Measurements from ENCODE around the gene GMDS. TPM values are rescaled to one million over a fixed set of nuclear protein-coding genes. Genes with fewer than 3 reads are reported as not detected.

The GMDS gene
- polyA plus RNA-seq, 1 donor (not counting 4 experiments of a cell fraction or from before 2014, with no cell fraction given) = 22.1 TPM

DNA sequence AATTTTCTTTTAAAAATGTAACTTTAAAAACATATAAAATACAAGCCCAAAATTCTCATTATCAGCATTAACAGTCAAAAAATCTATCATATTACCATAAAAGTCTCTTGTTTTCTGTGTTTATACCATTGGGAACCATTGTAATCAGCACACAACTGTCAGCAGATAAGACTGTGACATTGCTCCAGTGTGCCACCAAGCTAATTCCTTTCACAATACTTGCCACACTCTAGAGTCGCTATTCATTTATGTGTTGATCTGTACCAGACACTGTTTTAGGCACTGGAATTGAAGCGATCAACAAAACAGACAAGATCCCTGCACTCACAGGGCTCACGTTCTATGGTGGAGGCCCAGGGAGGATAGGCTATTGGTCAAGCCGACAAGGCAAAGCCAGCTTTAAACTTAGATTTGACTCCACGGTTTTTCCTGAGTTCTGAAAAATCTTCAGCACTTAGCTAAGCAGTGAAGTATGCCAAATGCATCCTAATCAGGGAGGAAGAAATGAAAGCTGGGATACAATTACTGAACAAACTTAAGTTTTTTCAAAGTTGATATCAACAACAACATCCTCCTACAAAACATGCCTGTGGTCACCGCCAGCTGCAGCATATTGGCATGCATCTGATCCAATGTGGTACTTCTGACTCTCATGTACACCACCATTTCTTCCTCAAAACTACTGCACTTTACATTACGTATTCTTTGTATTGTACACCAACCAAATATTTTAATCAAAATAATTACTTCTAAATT lies 60.5 kb downstream of the GMDS start:
- Histone ChIP-seq H3K9me1 (ENCODE audit: control insufficient read depth, extremely low read depth, insufficient read depth, low read length) (no peaks in the 10 kb centered on the region), H3K4me3 (ENCODE audit: control insufficient read depth in 2 of 3, extremely low read depth in 1 of 3, insufficient read depth in 2 of 3, low read depth in 1 of 3, low read length in 3 of 3) (no peak overlapping the region), H3K79me2 (ENCODE audit: control insufficient read depth, insufficient read depth, low read length) (no peaks in the 10 kb centered on the region), H3K27ac (ENCODE audit: control insufficient read depth, insufficient read depth, low read length) (no peak overlapping the region), H3K9ac (ENCODE audit: control insufficient read depth, extremely low read depth, insufficient read depth, low read length) (no peak overlapping the region), H2AFZ (ENCODE audit: control insufficient read depth, low read length) (no peak overlapping the region), H3K36me3 (ENCODE audit: control insufficient read depth in 2 of 2, extremely low read depth in 1 of 2, insufficient read depth in 2 of 2, low read length in 2 of 2) (no peaks in the 10 kb centered on the region), H3K27me3 (ENCODE audit: control insufficient read depth, extremely low read depth, insufficient read depth, low read length) (no peaks in the 10 kb centered on the region), H3K4me2 (ENCODE audit: control insufficient read depth, extremely low read depth, insufficient read depth, low read depth, low read length) (no peak overlapping the region), H3K4me1 (ENCODE audit: control insufficient read depth, extremely low read depth, insufficient read depth, low read length) (no peaks in the 10 kb centered on the region), H3K9me3 (ENCODE audit: control insufficient read depth, low read depth, low read length) (no peaks in the 10 kb centered on the region), H4K20me1 (ENCODE audit: control insufficient read depth, extremely low read depth, insufficient read depth, low read length) (no peaks in the 10 kb centered on the region)
- FAIRE-seq (no peak), DNase-seq (ENCODE audit: low read depth, low spot score) (no peak)
- dilution Hi-C loops (cut with MboI; ENCODE audit: extremely low pct_ligation_motif_present, low sequenced_read_pairs) = no loop called here
- TF ChIP-seq, protein P1, sequence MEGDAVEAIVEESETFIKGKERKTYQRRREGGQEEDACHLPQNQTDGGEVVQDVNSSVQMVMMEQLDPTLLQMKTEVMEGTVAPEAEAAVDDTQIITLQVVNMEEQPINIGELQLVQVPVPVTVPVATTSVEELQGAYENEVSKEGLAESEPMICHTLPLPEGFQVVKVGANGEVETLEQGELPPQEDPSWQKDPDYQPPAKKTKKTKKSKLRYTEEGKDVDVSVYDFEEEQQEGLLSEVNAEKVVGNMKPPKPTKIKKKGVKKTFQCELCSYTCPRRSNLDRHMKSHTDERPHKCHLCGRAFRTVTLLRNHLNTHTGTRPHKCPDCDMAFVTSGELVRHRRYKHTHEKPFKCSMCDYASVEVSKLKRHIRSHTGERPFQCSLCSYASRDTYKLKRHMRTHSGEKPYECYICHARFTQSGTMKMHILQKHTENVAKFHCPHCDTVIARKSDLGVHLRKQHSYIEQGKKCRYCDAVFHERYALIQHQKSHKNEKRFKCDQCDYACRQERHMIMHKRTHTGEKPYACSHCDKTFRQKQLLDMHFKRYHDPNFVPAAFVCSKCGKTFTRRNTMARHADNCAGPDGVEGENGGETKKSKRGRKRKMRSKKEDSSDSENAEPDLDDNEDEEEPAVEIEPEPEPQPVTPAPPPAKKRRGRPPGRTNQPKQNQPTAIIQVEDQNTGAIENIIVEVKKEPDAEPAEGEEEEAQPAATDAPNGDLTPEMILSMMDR (optimal IDR thresholded peaks at IDR 0.05 in 1 of 3, IDR thresholded peaks at IDR 0.05 in 1 of 3, conservative IDR thresholded peaks at IDR 0.05 in 1 of 3; ENCODE audit: extremely low read depth in 1 of 3, insufficient read depth in 2 of 3, low read length in 3 of 3) = no peak
- TF ChIP-seq EZH2 (IDR thresholded peaks at IDR 0.05; ENCODE audit: low read length) = no peak

DNA sequence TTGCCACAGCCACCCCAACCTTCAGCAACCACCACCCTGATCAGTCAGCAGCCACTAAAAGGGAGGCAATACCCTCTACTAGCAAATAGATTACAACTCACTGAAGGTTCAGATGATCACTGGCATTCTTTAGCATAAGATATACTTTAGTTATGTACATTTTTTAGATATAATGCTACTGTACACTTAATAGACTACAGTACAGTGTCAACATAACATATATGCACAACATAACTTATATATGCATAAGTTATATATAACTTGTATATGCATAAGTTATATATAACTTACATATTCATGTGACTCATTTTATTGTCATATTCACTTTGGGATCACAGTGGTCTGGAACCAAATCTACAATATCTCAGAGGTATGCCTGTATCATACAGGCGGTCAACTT lies 61.7 kb downstream of the GMDS start:
- no peak overlapping the region for H3K4me2 ChIP-seq (ENCODE audit: control insufficient read depth, extremely low read depth, insufficient read depth, low read depth, low read length)
- H4K20me1 ChIP-seq (ENCODE audit: control insufficient read depth, extremely low read depth, insufficient read depth, low read length) = no peaks in the 10 kb centered on the region
- no peak for DNase-seq (ENCODE audit: low read depth, low spot score)
- H3K9ac ChIP-seq (ENCODE audit: control insufficient read depth, extremely low read depth, insufficient read depth, low read length) = no peak overlapping the region
- no peaks in the 10 kb centered on the region for H3K4me1 ChIP-seq (ENCODE audit: control insufficient read depth, extremely low read depth, insufficient read depth, low read length)
- H3K4me3 ChIP-seq (ENCODE audit: control insufficient read depth in 2 of 3, extremely low read depth in 1 of 3, insufficient read depth in 2 of 3, low read depth in 1 of 3, low read length in 3 of 3) = no peak overlapping the region
- no peak overlapping the region for H2AFZ ChIP-seq (ENCODE audit: control insufficient read depth, low read length)
- H3K36me3 ChIP-seq (ENCODE audit: control insufficient read depth in 2 of 2, extremely low read depth in 1 of 2, insufficient read depth in 2 of 2, low read length in 2 of 2) = no peaks in the 10 kb centered on the region
- no peaks in the 10 kb centered on the region for H3K27me3 ChIP-seq (ENCODE audit: control insufficient read depth, extremely low read depth, insufficient read depth, low read length)
- dilution Hi-C loops (cut with MboI; ENCODE audit: extremely low pct_ligation_motif_present, low sequenced_read_pairs) = no loop called here
- no peak overlapping the region for H3K27ac ChIP-seq (ENCODE audit: control insufficient read depth, insufficient read depth, low read length)
- H3K79me2 ChIP-seq (ENCODE audit: control insufficient read depth, insufficient read depth, low read length) = no peaks in the 10 kb centered on the region
- H3K9me3 ChIP-seq (ENCODE audit: control insufficient read depth, low read depth, low read length) = no peaks in the 10 kb centered on the region
- no peaks in the 10 kb centered on the region for H3K9me1 ChIP-seq (ENCODE audit: control insufficient read depth, extremely low read depth, insufficient read depth, low read length)
- no peak for FAIRE-seq
- TF ChIP-seq, protein P1 (optimal IDR thresholded peaks at IDR 0.05 in 1 of 3, IDR thresholded peaks at IDR 0.05 in 1 of 3, conservative IDR thresholded peaks at IDR 0.05 in 1 of 3; ENCODE audit: extremely low read depth in 1 of 3, insufficient read depth in 2 of 3, low read length in 3 of 3) = no peak
- no peak for TF ChIP-seq EZH2 (IDR thresholded peaks at IDR 0.05; ENCODE audit: low read length)

All from keratinocyte (primary cell).